Bronchial epithelial cell (primary cell): ENCODE measurements around the gene MAG. TPM values are rescaled to one million over a fixed set of nuclear protein-coding genes. Genes with fewer than 3 reads are reported as not detected.
A peak's percentile ranks its signal among the peaks of the same experiment; 100 is the strongest.

ENCODE experiments used
- DNase-seq: peaks from one replicate; pipeline ENCODE4 v3.0.0-alpha.2; 2010; ENCODE audit warnings: low read depth
- FAIRE-seq: peaks from 2 replicates; lab custom pipeline; 2011; peaks lifted over from hg19 to GRCh38; lab: Jason Lieb, UNC
- H3K27me3 ChIP-seq: 2 replicates; pipeline ENCODE4 v1.5.1; 2011; ENCODE audit warnings: low read length; ENCODE audit not compliant: control insufficient read depth, insufficient read depth
- H3K36me3 ChIP-seq: 2 replicates; pipeline ENCODE4 v1.5.1; 2011; ENCODE audit warnings: low read length; ENCODE audit not compliant: control insufficient read depth, insufficient read depth
- H3K4me3 ChIP-seq: 2 replicates; pipeline ENCODE4 v1.5.1; 2011; ENCODE audit warnings: mild to moderate bottlenecking, low read depth, low read length, control low read depth
- total RNA-seq: library from RNA; depleted of rRNA; stranded (reverse); fragments of >200 nt; gene quantifications from 2 replicates; pipeline ENCODE4 v1.2.1, GENCODE V29; 2014
- TF ChIP-seq, protein P1 (sequence below): IDR thresholded peaks from 2 replicates; pipeline ENCODE4 v1.5.1; 2011; ENCODE audit warnings: mild to moderate bottlenecking, moderate library complexity, low read length, control low read depth, inconsistent platforms; ENCODE audit not compliant: insufficient read depth, severe bottlenecking

MAG gene
- total RNA-seq, 1 donor from 2014 or later = not detected

DNA sequence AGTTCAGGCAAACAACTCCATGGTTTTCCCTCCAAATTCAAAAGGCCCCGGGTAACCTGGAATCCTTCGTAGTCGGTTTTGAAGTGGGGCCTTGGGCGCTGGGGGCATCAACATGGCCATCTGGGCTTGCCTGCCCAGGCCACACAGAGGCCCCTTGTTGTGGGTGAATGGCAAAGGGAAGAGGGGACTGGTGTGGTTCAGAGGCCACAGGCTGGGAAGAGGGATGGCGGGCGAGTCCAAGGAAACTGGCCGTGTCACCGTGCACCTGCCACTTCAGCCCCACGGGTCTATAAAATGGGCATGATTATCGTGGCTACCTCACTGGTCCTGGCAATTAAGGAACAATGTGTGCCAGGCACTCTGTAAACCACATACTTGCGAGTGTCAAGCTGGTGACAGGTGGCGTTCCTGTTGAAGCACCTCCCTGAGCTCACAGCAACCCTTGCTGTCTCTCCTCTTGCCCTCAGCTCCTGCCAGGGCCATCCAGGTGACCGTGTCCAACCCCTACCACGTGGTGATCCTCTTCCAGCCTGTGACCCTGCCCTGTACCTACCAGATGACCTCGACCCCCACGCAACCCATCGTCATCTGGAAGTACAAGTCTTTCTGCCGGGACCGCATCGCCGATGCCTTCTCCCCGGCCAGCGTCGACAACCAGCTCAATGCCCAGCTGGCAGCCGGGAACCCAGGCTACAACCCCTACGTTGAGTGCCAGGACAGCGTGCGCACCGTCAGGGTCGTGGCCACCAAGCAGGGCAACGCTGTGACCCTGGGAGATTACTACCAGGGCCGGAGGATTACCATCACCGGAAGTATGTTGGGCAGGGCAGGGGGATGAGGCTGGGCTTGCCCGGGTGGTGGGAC, 41.9 kb upstream of the MAG start:
- TF ChIP-seq, protein P1, sequence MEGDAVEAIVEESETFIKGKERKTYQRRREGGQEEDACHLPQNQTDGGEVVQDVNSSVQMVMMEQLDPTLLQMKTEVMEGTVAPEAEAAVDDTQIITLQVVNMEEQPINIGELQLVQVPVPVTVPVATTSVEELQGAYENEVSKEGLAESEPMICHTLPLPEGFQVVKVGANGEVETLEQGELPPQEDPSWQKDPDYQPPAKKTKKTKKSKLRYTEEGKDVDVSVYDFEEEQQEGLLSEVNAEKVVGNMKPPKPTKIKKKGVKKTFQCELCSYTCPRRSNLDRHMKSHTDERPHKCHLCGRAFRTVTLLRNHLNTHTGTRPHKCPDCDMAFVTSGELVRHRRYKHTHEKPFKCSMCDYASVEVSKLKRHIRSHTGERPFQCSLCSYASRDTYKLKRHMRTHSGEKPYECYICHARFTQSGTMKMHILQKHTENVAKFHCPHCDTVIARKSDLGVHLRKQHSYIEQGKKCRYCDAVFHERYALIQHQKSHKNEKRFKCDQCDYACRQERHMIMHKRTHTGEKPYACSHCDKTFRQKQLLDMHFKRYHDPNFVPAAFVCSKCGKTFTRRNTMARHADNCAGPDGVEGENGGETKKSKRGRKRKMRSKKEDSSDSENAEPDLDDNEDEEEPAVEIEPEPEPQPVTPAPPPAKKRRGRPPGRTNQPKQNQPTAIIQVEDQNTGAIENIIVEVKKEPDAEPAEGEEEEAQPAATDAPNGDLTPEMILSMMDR = no peak
- no peak for DNase-seq
- Histone ChIP-seq H3K4me3 (peak overlapping the region; percentile 98), H3K27me3 (no peaks in the 10 kb centered on the region), H3K36me3 (peaks cover 24% of the 10 kb centered on the region)
- FAIRE-seq = no peak

- no peak for DNase-seq
- FAIRE-seq = no peak
- Histone ChIP-seq H3K4me3 (no peak overlapping the region), H3K36me3 (peaks cover 28% of the 10 kb centered on the region), H3K27me3 (no peaks in the 10 kb centered on the region)
- TF ChIP-seq, protein P1 = no peak
Observed at GRCh38 chr19:35251456-35251855, 40.5 kb upstream of the MAG start.

DNA sequence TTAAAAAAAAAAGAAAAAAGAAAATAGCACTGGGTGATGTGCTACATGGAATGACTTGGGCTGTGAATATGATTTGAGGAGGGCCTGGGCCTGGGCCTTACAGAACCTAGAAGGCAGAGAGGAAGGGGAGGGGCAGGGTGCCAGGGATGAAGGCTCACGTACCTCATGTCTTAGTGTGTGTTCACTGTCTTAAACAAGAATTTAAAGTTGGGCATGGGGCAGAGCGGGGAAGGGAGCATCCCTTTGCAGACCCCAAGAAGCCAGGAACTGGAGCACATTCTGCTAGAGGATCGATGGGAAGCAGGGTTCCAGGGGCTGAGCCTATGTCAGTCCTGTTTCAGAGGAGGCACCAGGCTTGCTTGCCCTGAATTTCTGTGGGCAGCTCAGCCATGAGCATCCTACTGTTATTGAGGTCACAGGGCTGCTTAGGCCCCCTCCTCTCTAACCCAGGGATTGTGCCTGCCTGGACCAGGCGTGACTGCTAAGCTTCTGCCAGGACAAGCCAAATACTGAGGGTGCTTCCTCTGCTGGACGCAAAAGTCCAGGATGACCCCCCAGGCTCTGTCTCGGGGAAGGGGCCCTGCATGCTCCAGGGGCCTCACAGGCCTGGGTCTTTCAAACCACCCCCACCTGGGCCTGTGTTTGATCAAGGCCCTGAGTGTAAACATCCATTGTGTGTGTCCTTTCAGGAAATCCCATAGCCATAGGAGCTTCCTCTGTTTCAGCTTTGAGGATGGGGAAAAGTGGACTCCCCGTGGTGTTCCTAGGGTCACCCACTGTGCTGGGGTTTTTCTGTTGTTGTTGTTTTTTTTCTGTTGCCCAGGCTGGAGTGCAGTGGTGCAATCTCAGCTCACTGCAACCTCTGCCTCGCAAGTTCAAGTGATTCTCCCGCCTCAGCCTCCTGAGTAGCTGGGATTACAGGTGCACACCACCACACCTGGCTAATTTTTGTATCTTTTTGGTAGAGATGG, 38.4 kb upstream of the MAG start:
- TF ChIP-seq, protein P1 = no peak
- H3K36me3 ChIP-seq = peaks cover 28% of the 10 kb centered on the region
- FAIRE-seq = no peak
- no peaks in the 10 kb centered on the region for H3K27me3 ChIP-seq
- no peak overlapping the region for H3K4me3 ChIP-seq
- no peak for DNase-seq

- Histone ChIP-seq H3K27me3 (no peaks in the 10 kb centered on the region), H3K36me3 (peaks cover 34% of the 10 kb centered on the region), H3K4me3 (no peak overlapping the region)
- DNase-seq = no peak
- TF ChIP-seq, protein P1 = no peak
- no peak for FAIRE-seq
Observed at GRCh38 chr19:35254341-35255297, 37.3 kb upstream of the MAG start.

DNA sequence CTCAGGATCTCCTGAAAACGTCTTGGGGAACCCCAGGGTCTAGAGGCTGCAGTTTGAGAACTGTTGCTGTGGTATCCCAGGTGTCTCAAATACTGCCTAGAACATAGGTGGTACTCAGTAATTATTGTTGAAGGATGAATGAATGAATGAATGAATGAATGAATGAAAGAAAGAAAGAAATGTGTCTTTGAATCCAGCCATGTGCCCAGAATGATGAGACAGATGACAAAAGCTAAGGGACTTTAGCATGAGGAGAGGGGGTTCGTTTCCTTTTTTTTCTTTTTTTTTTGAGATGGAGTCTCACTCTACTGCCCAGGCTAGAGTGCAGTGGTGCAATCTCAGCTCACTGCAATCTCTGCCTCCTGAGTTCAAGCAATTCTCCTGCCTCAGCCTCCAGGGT, 35.4 kb upstream of the MAG start:
- FAIRE-seq = no peak
- H3K36me3 ChIP-seq = peaks cover 30% of the 10 kb centered on the region
- no peak overlapping the region for H3K4me3 ChIP-seq
- H3K27me3 ChIP-seq = no peaks in the 10 kb centered on the region
- TF ChIP-seq, protein P1 = no peak
- DNase-seq = no peak
